Measurements from ENCODE around the gene PRRG4.
"Not testable (repeated sequence)": the region's sequence is repeated elsewhere in the genome, so short reads cannot be mapped to it uniquely, and the experiment has no call there.

- not testable (repeated sequence) for TF ChIP-seq CTCF (conservative IDR thresholded peaks at IDR 0.05; ENCODE audit: low read length); EZH2phosphoT487 (IDR thresholded peaks at IDR 0.05; ENCODE audit: borderline replicate concordance)
Observed at GRCh38 chr11:32887707-32888383, 58.1 kb downstream of the PRRG4 start.
